ENCODE results near the gene SHMT2.
"Not testable (repeated sequence)": the region's sequence is repeated elsewhere in the genome, so short reads cannot be mapped to it uniquely, and the experiment has no call there.

Gene SHMT2

DNA sequence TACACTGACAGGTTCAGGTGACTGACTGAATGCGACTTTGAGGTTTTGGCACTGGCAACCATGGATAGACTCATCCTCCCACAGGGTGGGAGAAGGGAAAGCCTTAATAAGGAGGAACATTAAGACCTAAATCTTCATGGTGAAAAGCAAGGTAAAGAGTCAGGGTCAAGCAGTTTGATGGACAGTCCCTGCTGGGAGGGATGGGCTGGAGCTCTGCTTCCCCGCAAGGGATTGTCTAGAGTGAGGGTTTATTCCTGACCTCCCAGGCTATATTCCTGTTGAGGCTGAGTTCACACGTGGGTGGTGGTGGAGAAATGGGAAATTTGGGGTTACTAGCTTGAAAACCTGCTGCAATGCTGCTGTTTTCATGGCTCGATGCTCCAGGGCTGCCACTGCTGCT, 30.9 kb downstream of the SHMT2 start:
- Histone ChIP-seq H3K4me1 (ENCODE audit: control insufficient read depth in 1 of 2, insufficient read depth in 2 of 2, low read length in 2 of 2) (no peaks in the 10 kb centered on the region), H3K27me3 (ENCODE audit: low read depth, low read length) (no peaks in the 10 kb centered on the region), H3K36me3 (ENCODE audit: control insufficient read depth in 1 of 2, insufficient read depth in 2 of 2, low read length in 2 of 2) (peaks cover 56 to 63% of the 10 kb centered on the region in 2 donors), H3K4me3 (ENCODE audit: low read depth in 1 of 2, low read length in 2 of 2) (no peak overlapping the region), H3K9me3 (ENCODE audit: control insufficient read depth in 1 of 2, low read length in 2 of 2) (no peaks in the 10 kb centered on the region), H3K27ac (ENCODE audit: low read length) (no peak overlapping the region)

DNA sequence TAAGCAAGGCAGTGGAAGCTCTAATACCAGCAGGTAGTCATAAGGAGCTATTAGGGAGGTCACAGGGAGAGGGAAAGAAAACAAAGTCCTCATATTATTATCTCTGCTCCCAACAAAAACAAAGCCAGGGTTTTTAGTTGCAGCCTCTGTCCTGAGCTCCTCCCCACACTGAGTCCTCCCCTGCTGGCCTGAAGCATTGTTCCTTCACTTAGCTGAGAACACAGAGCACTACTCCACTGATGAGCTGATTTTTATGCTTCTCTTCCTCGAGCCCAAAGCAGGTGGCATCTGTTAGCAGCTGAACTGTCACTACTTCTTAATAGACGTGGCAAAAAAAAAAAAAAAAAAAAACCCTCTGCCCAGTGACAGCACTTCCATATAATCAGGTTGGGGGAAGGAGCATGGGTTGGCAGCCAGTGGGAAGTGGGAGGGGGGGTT, 31.9 kb downstream of the SHMT2 start:
- Histone ChIP-seq H3K9me3 (ENCODE audit: control insufficient read depth in 1 of 2, low read length in 2 of 2) (no peaks in the 10 kb centered on the region), H3K27me3 (ENCODE audit: low read depth, low read length) (no peaks in the 10 kb centered on the region), H3K4me3 (ENCODE audit: low read depth in 1 of 2, low read length in 2 of 2) (no peak overlapping the region), H3K4me1 (ENCODE audit: control insufficient read depth in 1 of 2, insufficient read depth in 2 of 2, low read length in 2 of 2) (no peaks in the 10 kb centered on the region), H3K36me3 (ENCODE audit: control insufficient read depth in 1 of 2, insufficient read depth in 2 of 2, low read length in 2 of 2) (peaks cover 51 to 54% of the 10 kb centered on the region in 2 donors), H3K27ac (ENCODE audit: low read length) (no peak overlapping the region)

DNA sequence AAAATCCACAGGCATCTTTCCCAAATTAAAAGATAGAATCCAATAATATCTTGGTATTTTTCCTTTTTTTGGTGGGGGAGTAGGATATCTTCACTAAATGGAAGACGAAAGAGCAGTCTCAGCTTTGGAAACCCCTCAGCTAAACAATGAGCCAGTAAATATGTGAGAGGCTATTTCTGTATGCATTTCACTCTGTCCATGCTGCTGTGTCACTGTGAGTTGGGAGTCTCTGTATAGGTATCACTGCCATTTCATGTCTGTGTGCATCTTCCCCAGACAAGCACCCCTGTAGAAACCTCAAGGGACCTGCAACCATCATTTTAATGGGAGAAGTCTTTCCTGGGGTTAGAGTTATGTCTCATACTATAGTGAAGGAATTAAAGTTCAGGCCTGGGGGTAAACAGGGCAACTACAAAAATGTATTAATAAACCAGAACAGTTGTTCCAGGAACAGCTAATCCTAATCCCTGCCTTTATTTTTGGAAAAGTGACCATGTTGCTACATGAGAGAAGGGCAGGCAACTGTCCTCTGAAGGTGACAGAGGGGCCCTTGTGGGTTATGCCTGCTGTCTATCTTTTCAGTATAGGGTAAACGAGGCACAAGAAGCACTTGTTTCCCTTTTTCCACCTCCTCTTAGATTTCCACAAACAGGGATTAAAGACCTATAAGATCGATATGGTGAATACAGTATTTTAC, 32.8 kb downstream of the SHMT2 start:
- Histone ChIP-seq H3K4me1 (ENCODE audit: control insufficient read depth in 1 of 2, insufficient read depth in 2 of 2, low read length in 2 of 2) (no peaks in the 10 kb centered on the region), H3K27me3 (ENCODE audit: low read depth, low read length) (no peaks in the 10 kb centered on the region), H3K36me3 (ENCODE audit: control insufficient read depth in 1 of 2, insufficient read depth in 2 of 2, low read length in 2 of 2) (peaks cover 53 to 54% of the 10 kb centered on the region in 2 donors), H3K4me3 (ENCODE audit: low read depth in 1 of 2, low read length in 2 of 2) (no peak overlapping the region), H3K9me3 (ENCODE audit: control insufficient read depth in 1 of 2, low read length in 2 of 2) (no peaks in the 10 kb centered on the region), H3K27ac (ENCODE audit: low read length) (no peak overlapping the region)

DNA sequence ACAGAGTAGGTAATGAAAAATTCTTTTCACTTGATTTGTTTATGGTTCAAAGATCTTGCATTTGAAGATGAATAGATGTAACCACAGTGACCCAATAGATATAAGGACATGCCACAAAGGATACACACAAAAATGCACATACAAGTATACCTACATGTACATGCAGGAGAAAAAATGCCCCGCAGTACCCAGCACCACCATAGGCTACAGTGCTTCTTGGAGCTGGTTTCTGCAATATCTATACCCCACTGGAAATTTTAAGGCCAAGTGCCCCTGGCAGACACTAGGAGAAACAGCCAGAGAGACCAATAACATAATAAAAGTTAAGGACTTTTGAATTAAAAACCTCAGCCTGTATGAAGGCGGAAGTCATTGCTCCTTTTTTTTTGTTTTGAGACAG, 33.6 kb downstream of the SHMT2 start:
- no peak overlapping the region for H3K27ac ChIP-seq (ENCODE audit: low read length)
- H3K27me3 ChIP-seq (ENCODE audit: low read depth, low read length), result no peaks in the 10 kb centered on the region
- H3K9me3 ChIP-seq (ENCODE audit: control insufficient read depth in 1 of 2, low read length in 2 of 2), result no peaks in the 10 kb centered on the region
- no peaks in the 10 kb centered on the region for H3K4me1 ChIP-seq (ENCODE audit: control insufficient read depth in 1 of 2, insufficient read depth in 2 of 2, low read length in 2 of 2)
- H3K4me3 ChIP-seq (ENCODE audit: low read depth in 1 of 2, low read length in 2 of 2), result no peak overlapping the region
- H3K36me3 ChIP-seq (ENCODE audit: control insufficient read depth in 1 of 2, insufficient read depth in 2 of 2, low read length in 2 of 2), result peaks cover 47 to 49% of the 10 kb centered on the region in 2 donors

DNA sequence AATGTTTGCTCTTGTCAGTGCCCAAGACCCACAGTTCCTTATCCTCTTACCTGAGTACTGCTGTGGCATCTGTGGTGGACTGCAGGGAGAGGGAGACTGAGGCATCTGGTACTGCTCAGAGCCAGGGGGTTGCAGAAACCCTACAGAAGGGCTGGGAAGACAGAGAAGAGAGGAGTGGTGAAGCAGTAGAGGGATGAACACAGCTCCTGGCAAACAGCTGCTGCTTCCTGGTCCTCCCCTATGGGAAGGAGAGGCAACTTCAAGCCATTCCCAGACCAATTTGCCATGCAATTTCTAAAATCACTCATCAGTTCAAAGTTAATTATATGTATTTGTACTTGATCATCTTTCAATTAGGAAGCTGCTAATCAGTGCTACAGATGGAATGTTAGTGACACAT, 37.2 kb downstream of the SHMT2 start:
- H3K4me3 ChIP-seq (ENCODE audit: low read depth in 1 of 2, low read length in 2 of 2), result no peak overlapping the region
- no peaks in the 10 kb centered on the region for H3K9me3 ChIP-seq (ENCODE audit: control insufficient read depth in 1 of 2, low read length in 2 of 2)
- no peaks in the 10 kb centered on the region for H3K27me3 ChIP-seq (ENCODE audit: low read depth, low read length)
- H3K4me1 ChIP-seq (ENCODE audit: control insufficient read depth in 1 of 2, insufficient read depth in 2 of 2, low read length in 2 of 2), result no peaks in the 10 kb centered on the region
- H3K27ac ChIP-seq (ENCODE audit: low read length), result no peak overlapping the region
- H3K36me3 ChIP-seq (ENCODE audit: control insufficient read depth in 1 of 2, insufficient read depth in 2 of 2, low read length in 2 of 2), result peaks cover 53 to 54% of the 10 kb centered on the region in 2 donors

DNA sequence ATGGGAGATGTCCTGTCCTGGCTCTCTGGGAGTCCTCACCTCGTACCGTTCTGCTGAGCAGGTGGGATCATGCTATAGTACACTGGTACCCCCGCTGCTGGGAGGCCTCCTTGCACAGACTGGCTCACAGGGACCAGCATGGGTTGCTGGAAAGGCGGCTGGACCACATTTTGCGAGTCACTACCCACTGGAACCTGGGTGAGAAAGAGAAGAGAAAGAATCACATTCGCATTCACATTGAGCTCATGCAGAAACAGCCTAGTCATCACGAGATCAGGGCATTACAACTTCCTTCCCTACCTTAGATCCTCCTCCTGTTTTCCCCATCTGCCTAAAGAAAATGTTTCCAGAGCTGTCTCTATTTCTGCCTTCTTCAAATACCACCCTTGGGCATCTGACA, 38.8 kb downstream of the SHMT2 start:
- H3K4me3 ChIP-seq (ENCODE audit: low read depth in 1 of 2, low read length in 2 of 2), result no peak overlapping the region
- H3K4me1 ChIP-seq (ENCODE audit: control insufficient read depth in 1 of 2, insufficient read depth in 2 of 2, low read length in 2 of 2), result no peaks in the 10 kb centered on the region
- no peak overlapping the region for H3K27ac ChIP-seq (ENCODE audit: low read length)
- peaks cover 52 to 56% of the 10 kb centered on the region in 2 donors for H3K36me3 ChIP-seq (ENCODE audit: control insufficient read depth in 1 of 2, insufficient read depth in 2 of 2, low read length in 2 of 2)
- no peaks in the 10 kb centered on the region for H3K27me3 ChIP-seq (ENCODE audit: low read depth, low read length)
- H3K9me3 ChIP-seq (ENCODE audit: control insufficient read depth in 1 of 2, low read length in 2 of 2), result no peaks in the 10 kb centered on the region

DNA sequence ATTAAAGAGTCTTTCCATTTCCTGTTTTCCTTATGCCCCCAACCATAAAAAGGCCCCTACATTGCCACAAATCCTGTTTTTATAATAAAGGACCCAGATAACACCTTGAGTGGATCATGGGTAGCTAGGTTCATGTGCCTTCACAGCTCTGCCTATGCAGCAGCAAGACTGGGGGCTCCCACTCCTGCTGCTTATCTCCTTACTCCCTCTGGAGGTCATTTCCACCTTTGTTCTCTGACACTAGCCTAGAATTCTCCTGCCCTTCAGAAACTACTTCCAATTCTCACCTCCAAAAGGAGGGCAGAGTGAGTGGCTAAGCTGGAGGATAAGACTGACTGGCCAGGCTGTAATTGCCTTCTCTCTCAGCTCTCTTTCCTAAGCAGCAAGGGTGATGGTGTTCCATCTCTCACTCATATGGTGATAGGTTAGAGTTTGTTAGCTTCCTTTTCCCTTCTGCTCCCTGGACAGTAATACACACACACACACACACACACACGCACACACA, 41.5 kb downstream of the SHMT2 start:
- Histone ChIP-seq H3K27me3 (ENCODE audit: low read depth, low read length) (no peaks in the 10 kb centered on the region), H3K4me1 (ENCODE audit: control insufficient read depth in 1 of 2, insufficient read depth in 2 of 2, low read length in 2 of 2) (no peaks in the 10 kb centered on the region), H3K27ac (ENCODE audit: low read length) (no peak overlapping the region), H3K36me3 (ENCODE audit: control insufficient read depth in 1 of 2, insufficient read depth in 2 of 2, low read length in 2 of 2) (peaks cover 57 to 67% of the 10 kb centered on the region in 2 donors), H3K4me3 (ENCODE audit: low read depth in 1 of 2, low read length in 2 of 2) (no peak overlapping the region), H3K9me3 (ENCODE audit: control insufficient read depth in 1 of 2, low read length in 2 of 2) (no peaks in the 10 kb centered on the region)

DNA sequence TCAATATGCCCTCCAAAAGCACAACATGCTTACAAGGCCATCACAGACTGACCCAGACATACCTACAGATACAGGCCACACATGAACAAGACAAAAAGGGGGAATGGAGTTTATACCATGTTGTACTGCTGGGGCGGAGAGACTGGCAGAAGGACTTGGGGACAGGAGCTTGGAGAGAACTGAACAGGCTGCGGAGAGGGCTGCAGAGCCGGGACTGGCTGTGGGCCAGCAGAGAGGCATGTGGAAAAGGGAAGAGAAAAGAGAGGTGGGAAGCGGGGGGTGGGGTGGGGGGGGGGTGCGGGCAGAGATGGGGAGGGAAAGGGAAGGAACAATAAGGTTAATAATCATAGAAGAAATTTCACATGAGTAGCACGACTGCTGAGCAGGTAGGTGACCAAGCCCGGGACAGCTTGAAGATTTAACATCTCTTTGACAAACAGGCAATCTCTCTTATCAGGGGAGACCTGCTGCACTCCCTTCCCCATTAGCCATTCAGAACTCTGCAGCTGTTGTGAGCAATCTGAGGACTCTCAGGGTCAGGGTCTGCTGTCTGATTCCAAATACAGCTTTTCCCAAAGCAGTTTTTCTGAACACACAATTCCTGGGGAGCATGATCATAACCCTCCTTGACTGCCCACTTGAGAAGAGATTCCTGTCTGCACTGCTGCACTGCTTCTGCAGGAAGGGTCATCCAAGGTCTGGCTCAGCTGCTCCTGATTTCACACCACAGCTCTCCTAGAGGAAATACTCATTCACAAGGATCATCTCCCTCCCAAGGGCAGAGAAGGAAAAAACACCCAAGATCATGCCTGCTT, 43.0 kb downstream of the SHMT2 start:
- peaks cover 49 to 64% of the 10 kb centered on the region in 2 donors for H3K36me3 ChIP-seq (ENCODE audit: control insufficient read depth in 1 of 2, insufficient read depth in 2 of 2, low read length in 2 of 2)
- no peaks in the 10 kb centered on the region for H3K4me1 ChIP-seq (ENCODE audit: control insufficient read depth in 1 of 2, insufficient read depth in 2 of 2, low read length in 2 of 2)

DNA sequence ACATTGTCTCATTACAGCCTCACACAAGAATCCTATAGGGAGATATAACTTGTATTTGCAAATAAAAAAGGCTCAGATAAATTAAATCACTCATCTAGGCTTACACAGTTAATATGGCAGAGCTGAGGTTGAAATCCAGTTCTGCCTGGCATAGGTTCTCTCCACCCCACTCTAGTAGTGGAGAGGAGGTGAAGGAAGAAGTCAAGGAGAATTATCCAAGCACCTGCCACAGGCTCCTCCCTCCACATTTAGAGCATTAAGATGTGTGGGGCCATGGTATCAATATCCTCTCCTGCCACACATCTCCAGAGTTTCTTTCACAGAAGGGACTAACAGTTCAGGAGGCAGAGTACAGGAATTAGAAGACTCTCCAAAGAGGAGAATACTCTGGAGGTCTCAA, 44.0 kb downstream of the SHMT2 start:
- Histone ChIP-seq H3K9me3 (ENCODE audit: control insufficient read depth in 1 of 2, low read length in 2 of 2) (no peaks in the 10 kb centered on the region), H3K4me1 (ENCODE audit: control insufficient read depth in 1 of 2, insufficient read depth in 2 of 2, low read length in 2 of 2) (no peaks in the 10 kb centered on the region), H3K4me3 (ENCODE audit: low read depth in 1 of 2, low read length in 2 of 2) (no peak overlapping the region), H3K27me3 (ENCODE audit: low read depth, low read length) (no peaks in the 10 kb centered on the region), H3K27ac (ENCODE audit: low read length) (no peak overlapping the region), H3K36me3 (ENCODE audit: control insufficient read depth in 1 of 2, insufficient read depth in 2 of 2, low read length in 2 of 2) (peaks cover 49 to 67% of the 10 kb centered on the region in 2 donors)

More for the DNA sequence above, 43.0 kb downstream of the SHMT2 start:
- H3K4me3 ChIP-seq (ENCODE audit: low read depth in 1 of 2, low read length in 2 of 2), result no peak overlapping the region
- no peaks in the 10 kb centered on the region for H3K9me3 ChIP-seq (ENCODE audit: control insufficient read depth in 1 of 2, low read length in 2 of 2)
- no peaks in the 10 kb centered on the region for H3K27me3 ChIP-seq (ENCODE audit: low read depth, low read length)
- H3K27ac ChIP-seq (ENCODE audit: low read length), result no peak overlapping the region

DNA sequence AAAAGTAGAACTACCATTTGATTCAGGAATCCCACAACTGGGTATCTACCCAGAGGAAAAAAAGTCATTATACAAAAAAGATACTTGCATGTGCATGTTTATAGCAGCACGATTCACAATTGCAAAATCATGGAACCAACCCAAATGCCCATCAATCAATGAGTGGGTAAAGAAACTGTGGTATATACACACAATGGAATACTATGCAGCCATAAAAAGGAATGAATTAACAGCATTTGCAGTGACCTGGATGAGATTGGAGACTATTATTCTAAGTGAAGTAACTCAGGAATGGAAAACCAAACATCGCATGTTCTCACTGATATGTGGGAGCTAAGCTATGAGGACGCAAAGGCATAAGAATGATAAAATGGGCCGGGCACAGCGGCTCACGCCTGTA, 46.7 kb downstream of the SHMT2 start:
- H3K9me3 ChIP-seq (ENCODE audit: control insufficient read depth in 1 of 2, low read length in 2 of 2); H3K27me3 ChIP-seq (ENCODE audit: low read depth, low read length); H3K27ac ChIP-seq (ENCODE audit: low read length); H3K4me1 ChIP-seq (ENCODE audit: control insufficient read depth in 1 of 2, insufficient read depth in 2 of 2, low read length in 2 of 2); H3K4me3 ChIP-seq (ENCODE audit: low read depth in 1 of 2, low read length in 2 of 2): not testable (repeated sequence)
- H3K36me3 ChIP-seq (ENCODE audit: control insufficient read depth in 1 of 2, insufficient read depth in 2 of 2, low read length in 2 of 2), result peaks cover 45 to 66% of the 10 kb centered on the region in 2 donors

DNA sequence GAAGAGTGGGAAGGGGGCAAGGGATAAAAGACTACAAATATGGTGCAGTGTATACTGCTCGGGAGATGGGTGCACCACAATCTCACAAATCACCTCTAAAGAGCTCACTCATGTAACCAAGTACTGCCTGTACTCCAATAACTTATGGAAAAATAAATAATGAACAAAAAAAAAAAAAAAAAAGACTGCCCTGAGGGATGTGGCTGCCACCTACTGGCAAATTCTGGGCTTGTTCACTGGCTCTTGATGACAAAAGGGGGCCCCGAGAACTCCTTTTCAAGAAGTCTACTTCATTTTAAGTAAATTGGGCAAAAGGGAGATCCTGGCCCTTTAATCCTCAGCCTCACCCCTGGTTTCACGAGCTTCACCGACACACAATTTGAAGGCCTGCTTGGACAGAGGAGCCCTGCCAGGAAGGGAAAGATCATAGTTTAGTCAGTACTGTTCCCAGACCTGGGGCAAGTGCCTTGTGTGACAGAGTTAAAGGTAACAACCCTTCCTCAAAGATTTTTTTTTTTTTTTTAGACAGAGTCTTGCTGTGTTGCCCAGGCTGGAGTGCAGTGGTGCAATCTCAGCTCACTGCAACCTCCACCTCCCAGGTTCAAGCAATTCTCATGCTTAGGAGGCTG, 47.5 kb downstream of the SHMT2 start:
- no peak overlapping the region for H3K4me3 ChIP-seq (ENCODE audit: low read depth in 1 of 2, low read length in 2 of 2)
- peaks cover 7 to 8% of the 10 kb centered on the region in 2 donors for H3K4me1 ChIP-seq (ENCODE audit: control insufficient read depth in 1 of 2, insufficient read depth in 2 of 2, low read length in 2 of 2)
- no peak overlapping the region for H3K27ac ChIP-seq (ENCODE audit: low read length)
- no peaks in the 10 kb centered on the region for H3K9me3 ChIP-seq (ENCODE audit: control insufficient read depth in 1 of 2, low read length in 2 of 2)
- H3K36me3 ChIP-seq (ENCODE audit: control insufficient read depth in 1 of 2, insufficient read depth in 2 of 2, low read length in 2 of 2), result peaks cover 40 to 63% of the 10 kb centered on the region in 2 donors
- H3K27me3 ChIP-seq (ENCODE audit: low read depth, low read length), result no peaks in the 10 kb centered on the region
